ENCODE results near the gene VTI1A. TPM values are rescaled to one million over a fixed set of nuclear protein-coding genes. Genes with fewer than 3 reads are reported as not detected.

The VTI1A gene
- total RNA-seq, 6 experiments from 2014 or later, result 23.6 to 27.9 (median 24.9) TPM

- no peak overlapping the region for H3K4me3 Mint-ChIP-seq
- no peak overlapping the region for H3K27ac Mint-ChIP-seq
- peaks cover 4% of the 10 kb centered on the region; the same call in 1 of the 2 replicates for H3K36me3 Mint-ChIP-seq (ENCODE audit: low read depth)
- no peaks in the 10 kb centered on the region for H3K4me1 Mint-ChIP-seq (ENCODE audit: low read depth)
- no peaks in the 10 kb centered on the region for H3K9me3 Mint-ChIP-seq
- no peak for TF ChIP-seq CTCF (IDR thresholded peaks at IDR 0.05)
- H3K27me3 Mint-ChIP-seq (ENCODE audit: insufficient read depth), result no peaks in the 10 kb centered on the region
- DNase-seq, result no peak
Observed at GRCh38 chr10:112675560-112676083, 228.6 kb downstream of the VTI1A start.

- Mint-ChIP-seq H3K9me3 (no peaks in the 10 kb centered on the region), H3K27ac (no peak overlapping the region), H3K27me3 (ENCODE audit: insufficient read depth) (no peaks in the 10 kb centered on the region), H3K4me3 (no peak overlapping the region), H3K4me1 (ENCODE audit: low read depth) (no peaks in the 10 kb centered on the region), H3K36me3 (ENCODE audit: low read depth) (peaks cover 4% of the 10 kb centered on the region; the same call in 1 of the 2 replicates)
- no peak for TF ChIP-seq CTCF (IDR thresholded peaks at IDR 0.05)
- no peak for DNase-seq
Observed at GRCh38 chr10:112677689-112678088, 230.7 kb downstream of the VTI1A start.

GRCh38 chr10:112678581-112678980, 231.6 kb downstream of the VTI1A start:
- Mint-ChIP-seq H3K27ac (no peak overlapping the region), H3K9me3 (no peaks in the 10 kb centered on the region), H3K27me3 (ENCODE audit: insufficient read depth) (no peaks in the 10 kb centered on the region), H3K36me3 (ENCODE audit: low read depth) (no peaks in the 10 kb centered on the region), H3K4me3 (no peak overlapping the region), H3K4me1 (ENCODE audit: low read depth) (no peaks in the 10 kb centered on the region)
- no peak for DNase-seq
- no peak for TF ChIP-seq CTCF (IDR thresholded peaks at IDR 0.05)

GRCh38 chr10:112678987-112679386, 232.0 kb downstream of the VTI1A start:
- Mint-ChIP-seq H3K4me3 (no peak overlapping the region), H3K36me3 (ENCODE audit: low read depth) (no peaks in the 10 kb centered on the region), H3K4me1 (ENCODE audit: low read depth) (no peaks in the 10 kb centered on the region), H3K9me3 (no peaks in the 10 kb centered on the region), H3K27me3 (ENCODE audit: insufficient read depth) (no peaks in the 10 kb centered on the region), H3K27ac (no peak overlapping the region)
- no peak for DNase-seq
- no peak for TF ChIP-seq CTCF (IDR thresholded peaks at IDR 0.05)

DNA sequence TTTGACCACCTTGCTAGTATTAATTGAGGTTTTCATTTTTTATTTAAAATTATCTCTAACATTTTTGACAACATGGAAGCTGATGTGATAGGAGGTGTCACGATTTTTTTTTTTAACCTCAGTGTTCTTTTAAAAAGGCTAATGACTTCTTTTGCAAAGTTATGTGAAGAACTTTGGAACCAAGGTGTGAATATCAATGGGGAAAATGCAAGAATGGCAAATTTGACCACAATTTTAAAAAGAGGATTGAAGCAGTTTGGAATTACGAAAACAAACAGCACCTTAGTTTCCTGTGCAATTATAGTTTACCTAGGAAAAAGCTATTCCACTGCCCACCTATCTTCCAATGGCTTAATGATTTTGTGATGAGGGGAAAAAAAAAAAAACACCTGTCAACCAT, 232.4 kb downstream of the VTI1A start:
- no peaks in the 10 kb centered on the region for H3K9me3 Mint-ChIP-seq
- no peak overlapping the region for H3K27ac Mint-ChIP-seq
- TF ChIP-seq CTCF (IDR thresholded peaks at IDR 0.05), result no peak
- DNase-seq, result no peak
- no peaks in the 10 kb centered on the region for H3K27me3 Mint-ChIP-seq (ENCODE audit: insufficient read depth)
- no peak overlapping the region for H3K4me3 Mint-ChIP-seq
- no peaks in the 10 kb centered on the region for H3K4me1 Mint-ChIP-seq (ENCODE audit: low read depth)
- H3K36me3 Mint-ChIP-seq (ENCODE audit: low read depth), result no peaks in the 10 kb centered on the region

GRCh38 chr10:112680586-112680985, 233.6 kb downstream of the VTI1A start:
- Mint-ChIP-seq H3K27me3 (ENCODE audit: insufficient read depth) (no peaks in the 10 kb centered on the region), H3K36me3 (ENCODE audit: low read depth) (no peaks in the 10 kb centered on the region), H3K9me3 (no peaks in the 10 kb centered on the region), H3K27ac (no peak overlapping the region), H3K4me3 (no peak overlapping the region), H3K4me1 (ENCODE audit: low read depth) (no peaks in the 10 kb centered on the region)
- no peak for DNase-seq
- no peak for TF ChIP-seq CTCF (IDR thresholded peaks at IDR 0.05)
